ENCODE results near the gene DDX23. TPM values are rescaled to one million over a fixed set of nuclear protein-coding genes. Genes with fewer than 3 reads are reported as not detected.
"Not testable (repeated sequence)": the region's sequence is repeated elsewhere in the genome, so short reads cannot be mapped to it uniquely, and the experiment has no call there.

The DDX23 gene
- total RNA-seq, 1 experiment from 2014 or later = 80.8 TPM

DNA sequence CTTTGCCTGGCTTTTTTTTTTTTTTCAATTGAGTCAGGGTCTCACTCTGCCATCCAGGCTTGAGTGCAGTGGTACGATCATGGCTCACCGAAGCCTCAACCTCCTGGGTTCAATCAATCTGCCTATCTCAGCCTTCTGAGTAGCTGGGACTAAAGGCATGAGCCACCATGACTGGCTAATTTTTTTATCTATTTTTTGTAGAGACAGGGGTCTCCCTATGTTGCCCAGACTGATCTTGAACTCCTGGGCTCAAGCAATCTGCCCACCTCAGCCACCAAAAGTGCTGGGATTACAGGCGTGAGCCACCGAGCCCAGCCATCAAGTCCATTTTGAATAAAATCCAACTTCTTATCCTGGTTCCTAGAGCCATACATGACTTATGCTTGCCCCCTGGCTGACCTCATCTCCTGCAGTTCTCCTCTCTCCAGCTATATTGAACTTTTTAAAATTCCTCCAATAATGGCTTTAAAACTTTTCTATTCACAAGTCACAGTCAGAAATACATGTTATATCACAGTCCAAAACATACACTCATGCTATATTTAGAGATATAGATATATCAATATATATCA lies 24.1 kb upstream of the DDX23 start:
- TF ChIP-seq, protein P1, sequence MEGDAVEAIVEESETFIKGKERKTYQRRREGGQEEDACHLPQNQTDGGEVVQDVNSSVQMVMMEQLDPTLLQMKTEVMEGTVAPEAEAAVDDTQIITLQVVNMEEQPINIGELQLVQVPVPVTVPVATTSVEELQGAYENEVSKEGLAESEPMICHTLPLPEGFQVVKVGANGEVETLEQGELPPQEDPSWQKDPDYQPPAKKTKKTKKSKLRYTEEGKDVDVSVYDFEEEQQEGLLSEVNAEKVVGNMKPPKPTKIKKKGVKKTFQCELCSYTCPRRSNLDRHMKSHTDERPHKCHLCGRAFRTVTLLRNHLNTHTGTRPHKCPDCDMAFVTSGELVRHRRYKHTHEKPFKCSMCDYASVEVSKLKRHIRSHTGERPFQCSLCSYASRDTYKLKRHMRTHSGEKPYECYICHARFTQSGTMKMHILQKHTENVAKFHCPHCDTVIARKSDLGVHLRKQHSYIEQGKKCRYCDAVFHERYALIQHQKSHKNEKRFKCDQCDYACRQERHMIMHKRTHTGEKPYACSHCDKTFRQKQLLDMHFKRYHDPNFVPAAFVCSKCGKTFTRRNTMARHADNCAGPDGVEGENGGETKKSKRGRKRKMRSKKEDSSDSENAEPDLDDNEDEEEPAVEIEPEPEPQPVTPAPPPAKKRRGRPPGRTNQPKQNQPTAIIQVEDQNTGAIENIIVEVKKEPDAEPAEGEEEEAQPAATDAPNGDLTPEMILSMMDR (IDR thresholded peaks at IDR 0.05; ENCODE audit: unreplicated experiment) = no peak
- H3K4me1 Mint-ChIP-seq (ENCODE audit: low read depth, unreplicated experiment) = no peaks in the 10 kb centered on the region
- DNase-seq = no peak
- no peaks in the 10 kb centered on the region for H3K36me3 Mint-ChIP-seq (ENCODE audit: insufficient read depth, unreplicated experiment)
- no peaks in the 10 kb centered on the region for H3K9me3 Mint-ChIP-seq (ENCODE audit: low read depth, unreplicated experiment)
- CTCF ChIA-PET = interaction anchor here (0.6 kb wide), 1 partner anchor 282 kb away, joined by 6 read pairs; no protein-coding TSS in a partner anchor
- no peak overlapping the region for H3K27ac Mint-ChIP-seq (ENCODE audit: unreplicated experiment)
- intact Hi-C loops (cut with micrococcal nuclease; ENCODE audit: unreplicated experiment) = no loop called here
- peaks cover 7% of the 10 kb centered on the region for H3K27me3 Mint-ChIP-seq (ENCODE audit: unreplicated experiment)
- H3K4me3 Mint-ChIP-seq (ENCODE audit: low read depth, unreplicated experiment) = no peak overlapping the region
- BruUV-seq (replicated peaks) = no TSS peak

DNA sequence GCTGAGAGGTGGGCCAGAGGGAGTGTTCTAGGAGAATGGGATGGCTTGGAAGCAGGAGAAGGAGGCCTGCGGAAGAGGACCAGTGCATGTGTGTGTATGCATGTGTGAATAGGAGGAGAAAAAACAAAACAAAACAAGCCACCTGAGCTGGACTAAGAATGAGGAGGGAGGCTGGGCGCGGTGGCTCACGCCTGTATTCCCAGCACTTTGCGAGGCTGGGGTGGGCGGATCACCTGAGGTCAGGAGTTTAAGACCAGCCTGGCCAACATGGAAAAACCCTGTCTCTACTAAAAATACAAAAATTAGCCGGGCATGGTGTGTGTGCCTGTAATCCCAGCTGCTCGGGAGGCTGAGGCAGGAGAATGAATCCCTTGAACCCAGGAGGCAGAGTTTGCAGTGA lies 21.6 kb upstream of the DDX23 start:
- H3K36me3 Mint-ChIP-seq (ENCODE audit: insufficient read depth, unreplicated experiment); H3K27ac Mint-ChIP-seq (ENCODE audit: unreplicated experiment); intact Hi-C loops (cut with micrococcal nuclease; ENCODE audit: unreplicated experiment); H3K4me3 Mint-ChIP-seq (ENCODE audit: low read depth, unreplicated experiment); H3K4me1 Mint-ChIP-seq (ENCODE audit: low read depth, unreplicated experiment); H3K9me3 Mint-ChIP-seq (ENCODE audit: low read depth, unreplicated experiment); BruUV-seq (replicated peaks); H3K27me3 Mint-ChIP-seq (ENCODE audit: unreplicated experiment); DNase-seq: not testable (repeated sequence)
- CTCF ChIA-PET = interaction anchor here (0.7 kb wide), 1 partner anchor 17 kb away, joined by 4 read pairs; no protein-coding TSS in a partner anchor

DNA sequence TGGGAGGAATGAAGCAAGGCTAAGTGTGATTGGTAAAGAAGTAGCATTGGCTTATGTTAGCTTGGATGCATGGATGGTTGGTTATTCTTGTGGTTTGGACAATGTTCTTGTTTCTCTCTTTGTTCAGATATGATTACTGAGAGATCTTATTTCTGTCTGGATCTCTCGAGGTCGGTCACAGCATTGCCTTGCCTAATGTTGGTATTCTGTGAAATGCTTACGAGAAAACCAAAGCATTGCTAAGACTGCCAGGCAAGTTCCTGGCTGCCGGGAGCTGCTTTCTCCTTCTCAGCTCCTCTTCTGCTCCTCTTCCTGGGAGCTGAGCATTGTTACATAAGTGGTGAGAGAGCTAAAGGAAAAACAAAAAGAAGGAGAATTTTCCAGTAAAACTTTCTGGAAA lies 21.1 kb upstream of the DDX23 start:
- no peak for DNase-seq
- TF ChIP-seq, protein P1 (IDR thresholded peaks at IDR 0.05; ENCODE audit: unreplicated experiment) = no peak
- Mint-ChIP-seq H3K27ac (ENCODE audit: unreplicated experiment) (no peak overlapping the region), H3K27me3 (ENCODE audit: unreplicated experiment) (no peaks in the 10 kb centered on the region), H3K4me1 (ENCODE audit: low read depth, unreplicated experiment) (no peaks in the 10 kb centered on the region), H3K4me3 (ENCODE audit: low read depth, unreplicated experiment) (no peak overlapping the region), H3K36me3 (ENCODE audit: insufficient read depth, unreplicated experiment) (no peaks in the 10 kb centered on the region), H3K9me3 (ENCODE audit: low read depth, unreplicated experiment) (no peaks in the 10 kb centered on the region)
- BruUV-seq (replicated peaks) = no TSS peak
- intact Hi-C loops (cut with micrococcal nuclease; ENCODE audit: unreplicated experiment) = no loop called here
- CTCF ChIA-PET = no interaction called here

DNA sequence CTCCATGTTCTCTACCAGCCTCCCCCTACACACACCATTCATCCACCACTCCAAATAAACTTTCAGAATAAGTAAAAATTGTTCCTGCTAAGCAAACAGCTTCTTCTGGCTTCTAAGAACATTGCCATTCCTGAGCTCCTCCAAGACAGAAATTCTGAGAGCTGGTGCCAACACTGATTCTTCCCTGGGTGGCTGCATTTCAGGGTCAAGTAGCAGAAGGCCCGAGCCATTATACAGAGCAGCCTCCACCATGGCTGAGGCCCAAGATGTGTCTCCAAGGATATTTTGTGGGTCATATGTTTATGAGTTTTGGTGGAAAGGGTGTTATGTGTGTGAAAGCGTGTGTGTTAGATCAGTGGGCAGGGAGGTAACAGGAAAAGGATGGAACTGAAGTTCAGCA lies 17.2 kb upstream of the DDX23 start:
- TF ChIP-seq, protein P1 (IDR thresholded peaks at IDR 0.05; ENCODE audit: unreplicated experiment) = no peak
- H3K36me3 Mint-ChIP-seq (ENCODE audit: insufficient read depth, unreplicated experiment) = peaks cover 21% of the 10 kb centered on the region
- intact Hi-C loops (cut with micrococcal nuclease; ENCODE audit: unreplicated experiment) = no loop called here
- BruUV-seq (replicated peaks) = no TSS peak
- peaks cover 27% of the 10 kb centered on the region for H3K4me1 Mint-ChIP-seq (ENCODE audit: low read depth, unreplicated experiment)
- CTCF ChIA-PET = no interaction called here
- no peaks in the 10 kb centered on the region for H3K9me3 Mint-ChIP-seq (ENCODE audit: low read depth, unreplicated experiment)
- no peaks in the 10 kb centered on the region for H3K27me3 Mint-ChIP-seq (ENCODE audit: unreplicated experiment)
- H3K27ac Mint-ChIP-seq (ENCODE audit: unreplicated experiment) = no peak overlapping the region
- H3K4me3 Mint-ChIP-seq (ENCODE audit: low read depth, unreplicated experiment) = no peak overlapping the region
- no peak for DNase-seq

DNA sequence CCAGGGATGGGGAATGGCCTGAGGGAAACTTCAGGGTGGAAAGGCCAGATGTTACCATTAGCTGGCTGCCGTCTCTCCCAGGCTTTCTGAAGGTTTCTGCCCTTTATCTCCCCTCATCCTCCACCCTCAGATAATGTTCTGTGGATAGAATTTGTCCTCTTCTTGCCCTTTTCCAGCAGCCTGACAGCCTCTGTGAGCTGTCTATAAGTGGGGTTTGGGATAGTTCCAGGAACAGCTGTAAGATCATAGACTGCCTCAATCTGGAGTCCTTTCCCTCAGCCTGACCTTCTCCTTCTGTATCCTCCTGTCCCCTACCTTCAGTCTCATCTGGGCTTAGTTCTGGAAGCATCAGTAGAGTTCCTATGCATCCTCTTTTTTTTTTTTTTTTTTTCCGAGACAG lies 16.5 kb upstream of the DDX23 start:
- H3K27me3 Mint-ChIP-seq (ENCODE audit: unreplicated experiment) = no peaks in the 10 kb centered on the region
- peaks cover 31% of the 10 kb centered on the region for H3K4me1 Mint-ChIP-seq (ENCODE audit: low read depth, unreplicated experiment)
- no TSS peak for BruUV-seq (replicated peaks)
- no peak overlapping the region for H3K4me3 Mint-ChIP-seq (ENCODE audit: low read depth, unreplicated experiment)
- CTCF ChIA-PET = interaction anchor here (1.3 to 1.4 kb wide), 2 partner anchors 14 to 15 kb away, joined by 3 to 8 read pairs; no protein-coding TSS in a partner anchor
- H3K27ac Mint-ChIP-seq (ENCODE audit: unreplicated experiment) = no peak overlapping the region
- no peak for DNase-seq
- TF ChIP-seq, protein P1 (IDR thresholded peaks at IDR 0.05; ENCODE audit: unreplicated experiment) = no peak
- H3K9me3 Mint-ChIP-seq (ENCODE audit: low read depth, unreplicated experiment) = no peaks in the 10 kb centered on the region
- intact Hi-C loops (cut with micrococcal nuclease; ENCODE audit: unreplicated experiment) = no loop called here
- H3K36me3 Mint-ChIP-seq (ENCODE audit: insufficient read depth, unreplicated experiment) = peaks cover 23% of the 10 kb centered on the region
